Keratinocyte (primary cell): ENCODE results near the gene SGCB. TPM values are rescaled to one million over a fixed set of nuclear protein-coding genes. Genes with fewer than 3 reads are reported as not detected.

Source experiments
- DNase-seq: peaks from one replicate; pipeline ENCODE4 v3.0.0-alpha.2; 2011; ENCODE audit warnings: low read depth, missing footprints, low spot score
- FAIRE-seq: peaks from 2 replicates; lab custom pipeline; 2011; peaks lifted over from hg19 to GRCh38; lab: Jason Lieb, UNC
- H2AFZ ChIP-seq: 2 replicates; pipeline ENCODE4 v1.6.0; 2012; ENCODE audit warnings: low read length, control low read depth, inconsistent platforms; ENCODE audit not compliant: control insufficient read depth
- H3K27ac ChIP-seq: 2 replicates; pipeline ENCODE4 v1.5.1; 2011; ENCODE audit warnings: low read length; ENCODE audit not compliant: control insufficient read depth, insufficient read depth
- H3K27me3 ChIP-seq: 3 replicates; pipeline ENCODE4 v1.6.0; 2011; ENCODE audit warnings: low read length; ENCODE audit not compliant: control insufficient read depth, insufficient read depth; ENCODE audit errors: extremely low read depth
- H3K36me3 ChIP-seq, 2 experiments: 2 replicates in 1 of 2; 3 replicates in 1 of 2; pipeline ENCODE4 v1.5.1; 2011; ENCODE audit warnings: low read length in 2 of 2, mild to moderate bottlenecking in 1 of 2; ENCODE audit not compliant: control insufficient read depth in 2 of 2, insufficient read depth in 2 of 2; ENCODE audit errors: extremely low read depth in 1 of 2
- H3K4me1 ChIP-seq: 3 replicates; pipeline ENCODE4 v1.5.1; 2011; ENCODE audit warnings: low read length; ENCODE audit not compliant: control insufficient read depth, insufficient read depth; ENCODE audit errors: extremely low read depth
- H3K4me2 ChIP-seq: 3 replicates; pipeline ENCODE4 v1.6.0; 2011; ENCODE audit warnings: low read depth, low read length; ENCODE audit not compliant: control insufficient read depth, insufficient read depth; ENCODE audit errors: extremely low read depth
- H3K4me3 ChIP-seq, 3 experiments: fragments of 200-600 bp in 1 of 3; sonication (generic) in 1 of 3; 2 replicates in 2 of 3; 3 replicates in 1 of 3; pipeline ENCODE4 v1.5.1; 2011 to 2016; ENCODE audit warnings: low read length in 3 of 3, mild to moderate bottlenecking in 3 of 3, control low read depth in 2 of 3, inconsistent platforms in 1 of 3, low read depth in 1 of 3, mixed read lengths in 1 of 3, mixed run types in 1 of 3, moderate library complexity in 1 of 3; ENCODE audit not compliant: control insufficient read depth in 2 of 3, insufficient read depth in 2 of 3; ENCODE audit errors: extremely low read depth in 1 of 3
- H3K79me2 ChIP-seq: 2 replicates; pipeline ENCODE4 v1.6.0; 2012; ENCODE audit warnings: low read length; ENCODE audit not compliant: control insufficient read depth, insufficient read depth
- H3K9ac ChIP-seq: 3 replicates; pipeline ENCODE4 v1.6.0; 2011; ENCODE audit warnings: low read length; ENCODE audit not compliant: control insufficient read depth, insufficient read depth; ENCODE audit errors: extremely low read depth
- H3K9me1 ChIP-seq: 3 replicates; pipeline ENCODE4 v1.6.0; 2011; ENCODE audit warnings: low read length; ENCODE audit not compliant: control insufficient read depth, insufficient read depth; ENCODE audit errors: extremely low read depth
- H3K9me3 ChIP-seq: 2 replicates; pipeline ENCODE4 v1.5.1; 2012; ENCODE audit warnings: low read depth, low read length; ENCODE audit not compliant: control insufficient read depth
- H4K20me1 ChIP-seq: 3 replicates; pipeline ENCODE4 v1.6.0; 2011; ENCODE audit warnings: low read length; ENCODE audit not compliant: control insufficient read depth, insufficient read depth; ENCODE audit errors: extremely low read depth
- CTCF ChIP-seq, 3 experiments: IDR thresholded peaks in 1 of 3; conservative IDR thresholded peaks in 1 of 3; optimal IDR thresholded peaks in 1 of 3; 2 replicates in 2 of 3; 3 replicates in 1 of 3; pipeline versions ENCODE3 to v1.5.1; 2011; ENCODE audit warnings: low read length in 3 of 3, mild to moderate bottlenecking in 3 of 3, moderate library complexity in 2 of 3, control low read depth in 1 of 3, inconsistent platforms in 1 of 3; ENCODE audit not compliant: insufficient read depth in 2 of 3; ENCODE audit errors: extremely low read depth in 1 of 3
- EZH2 ChIP-seq: IDR thresholded peaks from one replicate; pipeline ENCODE4 v1.6.1; 2012; ENCODE audit warnings: inconsistent platforms, mild to moderate bottlenecking, low read length, moderate library complexity
- dilution Hi-C: fragments of 300-500 bp; cut with MboI; formaldehyde crosslinking; loops from one replicate; pipeline ENCODE4 v1.7.0; 2020; ENCODE audit warnings: low sequenced_read_pairs; ENCODE audit not compliant: extremely low pct_ligation_motif_present
- polyA plus RNA-seq, 5 experiments: library from polyadenylated mRNA; depleted of rRNA in 3 of 5; stranded (reverse) in 3 of 5; stranded (forward) in 1 of 5; unstranded in 1 of 5; fragments of >200 nt; gene quantifications; 1 replicate in 1 of 5; 2 replicates in 3 of 5; 3 replicates in 1 of 5; pipeline versions ENCODE4 v1.2.1 to v1.2.3, GENCODE V29; 2011 to 2012; ENCODE audit warnings: missing spikeins in 2 of 5, low read depth in 1 of 5, low replicate concordance in 1 of 5

The SGCB gene
- polyA plus RNA-seq, 1 donor (not counting 4 experiments of a cell fraction or from before 2014, with no cell fraction given) = 18.3 TPM

DNA sequence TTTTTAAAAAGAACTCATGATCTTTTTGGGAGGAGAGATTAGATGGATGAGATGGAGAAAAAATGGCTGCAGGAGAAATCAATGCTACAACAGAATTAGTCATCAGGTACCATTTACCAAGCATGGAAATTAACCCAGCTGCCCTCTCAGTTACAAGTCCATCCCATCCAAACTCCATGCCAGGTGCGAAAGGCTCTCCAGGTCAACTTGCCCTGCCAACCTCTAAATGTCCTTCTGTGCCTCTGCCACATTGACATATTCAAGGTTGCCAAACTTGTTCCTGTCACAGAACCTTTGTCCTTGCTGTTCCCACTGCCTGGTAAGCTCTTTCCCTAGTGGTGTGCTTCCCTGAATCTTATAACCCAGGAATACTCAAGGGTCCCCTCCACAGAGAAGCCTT lies 20.2 kb upstream of the SGCB start:
- Histone ChIP-seq H3K9me1 (no peaks in the 10 kb centered on the region), H3K9me3 (no peaks in the 10 kb centered on the region), H3K27me3 (no peaks in the 10 kb centered on the region), H2AFZ (no peak overlapping the region), H3K4me3 (no peak overlapping the region), H3K36me3 (no peaks in the 10 kb centered on the region), H3K79me2 (no peaks in the 10 kb centered on the region), H4K20me1 (no peaks in the 10 kb centered on the region), H3K27ac (no peak overlapping the region), H3K4me1 (peaks cover 21% of the 10 kb centered on the region), H3K9ac (no peak overlapping the region), H3K4me2 (no peak overlapping the region)
- TF ChIP-seq EZH2 (no peak), CTCF (optimal IDR thresholded peaks at IDR 0.05 in 1 of 3, IDR thresholded peaks at IDR 0.05 in 1 of 3, conservative IDR thresholded peaks at IDR 0.05 in 1 of 3; ENCODE audit: extremely low read depth in 1 of 3, insufficient read depth in 2 of 3, low read length in 3 of 3) (no peak)
- FAIRE-seq (no peak), DNase-seq (no peak)
- dilution Hi-C loops = no loop called here

- H3K4me3 ChIP-seq = no peak overlapping the region
- dilution Hi-C loops = no loop called here
- H4K20me1 ChIP-seq = no peaks in the 10 kb centered on the region
- TF ChIP-seq EZH2 (no peak), CTCF (optimal IDR thresholded peaks at IDR 0.05 in 1 of 3, IDR thresholded peaks at IDR 0.05 in 1 of 3, conservative IDR thresholded peaks at IDR 0.05 in 1 of 3; ENCODE audit: extremely low read depth in 1 of 3, insufficient read depth in 2 of 3, low read length in 3 of 3) (no peak)
- no peaks in the 10 kb centered on the region for H3K9me1 ChIP-seq
- no peak overlapping the region for H3K4me2 ChIP-seq
- no peaks in the 10 kb centered on the region for H3K27me3 ChIP-seq
- H3K79me2 ChIP-seq = no peaks in the 10 kb centered on the region
- FAIRE-seq (no peak), DNase-seq (no peak)
- H3K4me1 ChIP-seq = peaks cover 27% of the 10 kb centered on the region
- no peaks in the 10 kb centered on the region for H3K9me3 ChIP-seq
- H3K27ac ChIP-seq = no peak overlapping the region
- no peaks in the 10 kb centered on the region for H3K36me3 ChIP-seq
- no peak overlapping the region for H2AFZ ChIP-seq
- H3K9ac ChIP-seq = no peak overlapping the region
These were observed 19.1 kb upstream of the SGCB start for GRCh38 chr4:52057196-52057595.
